ENCODE results near the gene NEUROD2.

DNA sequence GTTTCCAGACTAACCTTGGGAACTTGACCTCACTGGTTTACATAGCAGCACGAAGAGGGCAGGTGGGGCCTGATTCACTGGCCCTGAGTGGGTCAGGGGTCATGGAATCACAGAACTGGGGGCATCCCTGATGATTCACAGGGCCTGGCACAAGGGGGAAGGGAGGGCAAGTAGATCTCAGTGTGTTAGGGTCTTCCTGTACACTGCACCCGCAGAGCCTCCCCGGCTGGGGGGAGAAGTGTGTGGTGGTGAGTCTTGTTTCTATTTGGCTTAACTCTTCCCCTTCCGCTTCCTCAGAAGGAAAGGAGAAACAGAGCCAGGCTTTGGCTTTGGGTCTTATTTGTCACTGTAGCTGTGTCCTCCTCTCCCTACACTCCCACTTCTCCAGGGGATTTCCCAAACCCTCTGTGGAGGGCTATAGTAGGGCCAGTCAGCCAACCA lies 32.9 kb upstream of the NEUROD2 start:
- TF ChIP-seq, protein P1, sequence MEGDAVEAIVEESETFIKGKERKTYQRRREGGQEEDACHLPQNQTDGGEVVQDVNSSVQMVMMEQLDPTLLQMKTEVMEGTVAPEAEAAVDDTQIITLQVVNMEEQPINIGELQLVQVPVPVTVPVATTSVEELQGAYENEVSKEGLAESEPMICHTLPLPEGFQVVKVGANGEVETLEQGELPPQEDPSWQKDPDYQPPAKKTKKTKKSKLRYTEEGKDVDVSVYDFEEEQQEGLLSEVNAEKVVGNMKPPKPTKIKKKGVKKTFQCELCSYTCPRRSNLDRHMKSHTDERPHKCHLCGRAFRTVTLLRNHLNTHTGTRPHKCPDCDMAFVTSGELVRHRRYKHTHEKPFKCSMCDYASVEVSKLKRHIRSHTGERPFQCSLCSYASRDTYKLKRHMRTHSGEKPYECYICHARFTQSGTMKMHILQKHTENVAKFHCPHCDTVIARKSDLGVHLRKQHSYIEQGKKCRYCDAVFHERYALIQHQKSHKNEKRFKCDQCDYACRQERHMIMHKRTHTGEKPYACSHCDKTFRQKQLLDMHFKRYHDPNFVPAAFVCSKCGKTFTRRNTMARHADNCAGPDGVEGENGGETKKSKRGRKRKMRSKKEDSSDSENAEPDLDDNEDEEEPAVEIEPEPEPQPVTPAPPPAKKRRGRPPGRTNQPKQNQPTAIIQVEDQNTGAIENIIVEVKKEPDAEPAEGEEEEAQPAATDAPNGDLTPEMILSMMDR (IDR thresholded peaks at IDR 0.05), result no peak
- no peak for TF ChIP-seq ZSCAN20 (CRISPR knock-in tag; IDR thresholded peaks at IDR 0.05)
- TF ChIP-seq HEYL (CRISPR knock-in tag; IDR thresholded peaks at IDR 0.05), result no peak
